GM18907 (cell line): ENCODE measurements around the gene LRP1-AS.

Source experiments
- ATAC-seq: cut with Tn5 transposase; IDR thresholded peaks from one replicate; pipeline ENCODE4 v1.9.1; 2021; ENCODE audit warnings: mild to moderate bottlenecking, moderate library complexity; ENCODE audit not compliant: unreplicated experiment

The LRP1-AS gene

DNA sequence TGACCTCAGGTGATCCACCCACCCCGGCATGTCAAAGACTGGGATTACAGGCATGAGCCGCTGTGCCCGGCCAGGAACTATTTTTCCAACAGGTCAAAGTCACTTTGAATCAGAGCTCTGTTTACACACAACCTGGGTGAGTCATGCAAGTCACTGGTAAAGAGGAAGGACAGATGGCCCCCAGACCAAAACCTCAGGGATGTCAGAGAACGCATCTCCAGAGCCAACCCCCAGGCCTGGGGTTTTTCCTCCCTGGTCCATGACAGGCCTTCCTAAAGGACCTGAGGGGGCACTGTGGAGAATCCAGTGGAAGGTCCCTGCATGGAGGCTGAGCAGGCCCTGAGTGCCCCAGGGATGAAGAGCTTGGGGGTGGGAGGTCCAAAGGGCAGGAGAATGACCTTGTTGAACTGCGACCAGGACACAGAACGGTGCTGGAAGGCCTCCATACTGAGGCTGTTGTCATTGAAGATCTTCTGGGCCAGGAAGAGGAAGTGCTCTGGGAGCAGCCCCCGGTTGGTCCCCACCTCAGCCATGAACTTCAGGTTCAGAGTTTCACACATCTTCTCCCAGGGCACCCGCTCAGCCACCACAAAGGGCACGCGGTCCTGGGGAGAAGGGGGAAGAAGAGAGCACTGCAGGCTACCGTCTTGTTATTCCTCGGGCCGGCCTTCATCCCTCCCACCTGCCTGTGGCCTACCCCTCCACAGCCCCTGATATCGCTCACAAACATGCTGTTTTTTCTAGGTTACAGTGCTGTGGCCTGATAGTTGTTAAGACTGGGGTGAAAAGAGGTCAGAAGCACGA is 45.3 kb downstream of the LRP1-AS start:
- ATAC-seq = no peak

DNA sequence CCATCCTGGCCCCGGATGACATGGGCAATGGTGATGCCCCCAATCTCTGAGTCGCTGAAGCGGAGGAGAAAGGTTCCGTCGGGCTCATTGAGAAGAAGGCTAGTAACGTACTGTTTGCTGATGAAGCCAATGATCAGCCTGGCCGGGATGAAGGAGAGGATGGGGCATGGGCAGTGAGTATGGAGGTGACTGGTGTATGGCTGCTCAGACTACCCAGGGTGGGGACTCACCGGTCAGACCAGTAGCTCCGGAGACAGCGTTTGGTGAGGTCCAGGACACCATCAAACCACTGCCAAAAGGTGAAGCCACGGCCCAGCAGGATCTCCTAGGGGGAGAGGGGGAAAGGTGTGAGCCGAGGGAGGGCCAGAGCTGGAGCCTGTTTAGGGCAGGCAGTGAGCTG is 47.7 kb downstream of the LRP1-AS start:
- no peak for ATAC-seq

DNA sequence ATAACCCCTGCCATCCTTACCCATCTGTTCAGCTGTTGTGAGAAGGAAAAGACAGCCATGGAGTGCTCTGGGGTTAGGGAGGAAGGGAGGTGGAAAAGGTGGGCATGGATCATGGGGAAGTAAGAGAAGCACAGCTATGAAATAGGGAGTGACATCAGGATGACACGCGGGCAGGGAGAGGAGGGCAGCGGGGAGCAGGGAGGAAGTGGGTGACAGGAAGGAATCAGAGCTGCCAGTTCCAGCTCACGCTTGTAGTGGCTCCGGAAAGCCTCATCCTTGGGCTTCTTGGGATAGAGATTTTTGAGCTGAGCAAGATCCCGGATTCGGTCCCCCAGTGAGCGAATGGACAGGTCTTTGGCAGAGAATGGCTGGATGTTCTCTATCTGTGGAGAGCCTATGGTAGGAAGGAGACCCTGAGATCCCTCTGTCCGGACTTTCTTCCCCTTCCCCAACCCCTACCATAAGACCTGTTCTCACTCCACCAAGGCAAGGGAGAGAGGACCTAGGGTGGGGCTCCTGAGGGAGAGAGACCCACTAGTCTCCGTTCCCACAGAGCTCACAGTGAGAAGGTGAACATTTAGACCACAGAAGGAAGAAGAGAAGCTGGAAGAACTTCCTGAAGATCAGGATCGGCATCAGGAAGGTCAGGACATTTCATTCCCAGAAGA is 48.2 kb downstream of the LRP1-AS start:
- ATAC-seq = no peak

DNA sequence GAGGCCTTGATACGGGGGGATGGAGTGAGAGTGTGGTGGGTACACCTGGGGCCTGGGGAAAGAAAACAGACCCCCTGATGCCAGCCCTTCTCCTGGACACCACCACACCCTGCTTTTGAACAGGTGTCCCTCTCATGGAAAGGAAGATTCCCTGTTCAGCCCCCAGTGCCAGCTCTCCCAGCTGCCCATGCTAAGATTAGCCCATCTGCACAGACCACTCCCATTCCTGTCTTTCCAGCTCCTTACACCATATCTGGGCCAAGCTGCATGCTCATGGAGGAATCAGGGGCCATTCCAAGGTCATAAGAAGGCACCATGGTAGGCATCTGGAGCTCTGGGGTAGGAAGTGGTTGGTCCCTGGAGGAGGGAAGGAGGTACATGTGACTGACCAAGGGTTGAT is 48.9 kb downstream of the LRP1-AS start:
- no peak for ATAC-seq

DNA sequence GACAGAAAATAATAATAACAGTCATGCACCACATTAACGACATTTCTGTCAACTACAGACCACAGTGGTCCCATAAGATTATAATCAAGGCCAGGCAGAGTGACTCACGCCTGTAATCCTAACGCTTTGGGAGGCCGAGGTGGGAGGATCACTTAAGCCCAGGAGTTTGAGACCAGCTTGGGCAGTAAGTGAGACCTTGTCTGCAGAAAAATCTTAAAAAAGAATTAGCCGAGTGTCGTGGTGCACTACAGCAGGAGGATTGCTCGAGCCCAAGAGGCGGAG is 49.9 kb downstream of the LRP1-AS start:
- ATAC-seq = no peak

DNA sequence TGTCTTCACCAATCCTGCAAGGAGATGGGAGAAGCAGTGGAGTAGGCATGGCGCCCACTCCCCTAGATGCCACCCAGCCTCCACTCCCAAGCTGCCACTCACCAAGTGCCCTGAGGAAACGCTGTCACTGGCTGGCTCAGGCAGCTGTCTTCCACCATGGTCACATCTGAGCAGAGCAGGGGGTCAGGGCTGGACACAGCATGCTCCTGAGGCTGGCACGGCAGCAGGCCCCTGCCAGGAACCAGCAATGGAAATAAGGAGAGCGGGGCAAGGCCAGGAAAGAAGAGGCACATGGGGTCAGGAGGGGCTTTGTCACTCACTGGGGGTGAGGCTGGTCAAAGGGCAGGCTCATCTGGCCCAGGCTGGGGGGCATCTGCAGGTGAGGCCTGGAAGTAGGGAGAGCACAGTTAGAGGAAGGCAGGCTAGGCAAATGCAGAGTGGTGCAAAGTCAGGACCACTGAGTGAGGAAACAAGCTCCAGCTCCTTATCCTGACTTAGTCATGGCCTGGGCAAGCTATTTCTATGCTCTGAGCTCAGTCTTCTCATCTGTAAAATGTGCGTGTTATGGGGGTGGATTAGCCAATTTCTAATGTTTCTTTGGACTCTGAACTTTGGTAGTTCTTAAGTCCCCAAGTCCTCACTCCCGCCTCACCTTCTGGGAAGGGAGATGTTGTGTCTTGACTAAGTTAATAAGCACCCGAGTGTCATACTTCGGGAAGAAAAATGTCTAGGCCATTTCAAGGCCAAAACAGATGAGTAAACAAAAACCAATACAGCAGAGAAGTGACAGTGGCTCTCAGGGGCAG is 50.5 kb downstream of the LRP1-AS start:
- ATAC-seq = no peak

DNA sequence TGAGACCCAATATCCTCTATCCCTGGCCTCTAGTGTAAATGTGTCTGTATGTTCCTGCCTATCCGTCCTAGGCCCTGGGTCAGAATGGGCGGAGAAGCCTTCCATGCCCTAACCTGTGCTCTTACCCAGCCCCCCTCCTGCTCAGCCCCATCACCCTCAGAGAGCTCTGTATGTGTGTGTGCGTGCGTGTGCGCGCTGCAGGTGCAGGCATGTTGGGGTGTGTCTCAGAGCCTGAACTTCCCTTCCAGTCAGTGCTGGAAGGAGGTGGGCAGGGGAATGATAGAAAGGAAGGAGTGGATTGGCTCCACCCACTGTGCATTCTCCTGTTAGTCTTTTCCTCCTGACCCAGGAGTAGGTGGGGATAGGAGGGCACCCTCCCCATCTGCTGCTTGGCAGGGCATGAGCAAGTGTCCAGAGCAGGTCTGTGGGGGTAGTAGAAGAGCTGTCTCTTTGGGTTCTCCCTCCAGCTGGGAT is 51.3 kb downstream of the LRP1-AS start:
- no peak for ATAC-seq

DNA sequence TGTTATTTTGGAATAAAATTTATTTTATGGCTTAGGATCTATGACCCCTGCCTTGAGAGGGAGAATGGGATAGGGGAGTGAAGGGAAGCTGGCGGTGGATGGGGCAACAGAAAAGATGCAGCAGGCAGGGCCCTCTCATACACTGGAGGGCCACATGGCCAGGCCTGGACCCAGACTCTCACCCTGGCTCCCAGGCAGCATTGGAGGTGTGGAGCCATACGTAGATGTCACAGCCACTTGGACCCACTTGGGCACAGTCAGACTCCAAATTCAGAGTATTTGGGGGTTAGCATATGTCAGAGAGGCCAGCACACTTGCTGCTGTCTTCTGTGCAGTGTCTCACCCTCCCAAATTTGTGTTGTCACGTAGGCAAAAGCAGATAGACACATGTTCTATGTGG is 52.0 kb downstream of the LRP1-AS start:
- no peak for ATAC-seq
